GM23338 (cell line): ENCODE results near the gene CACNG1. TPM values are rescaled to one million over a fixed set of nuclear protein-coding genes. Genes with fewer than 3 reads are reported as not detected.

ENCODE experiments used
- ATAC-seq: fragments of 200-7000 bp; cut with Tn5 transposase; 3 replicates; pipeline ENCODE4 v1.9.1; 2020
- DNase-seq: peaks from one replicate; pipeline ENCODE4 v3.0.0-alpha.2; 2015; ENCODE audit warnings: low spot score
- H2AFZ ChIP-seq: fragments of 200-600 bp; sonication (generic); 2 replicates; pipeline ENCODE4 v1.8.0; 2016; ENCODE audit warnings: antibody characterized with exemption, mild to moderate bottlenecking, moderate library complexity
- H3F3A ChIP-seq: fragments of 200-600 bp; sonication (generic); replicated peaks from 2 replicates; pipeline ENCODE4 v1.8.0; 2017; ENCODE audit warnings: antibody characterized with exemption, mixed run types, low read depth
- H3K27ac ChIP-seq: fragments of 200-600 bp; sonication (generic); 2 replicates; pipeline ENCODE4 v1.6.1; 2016; ENCODE audit warnings: low read depth
- H3K27me3 ChIP-seq: fragments of 200-600 bp; sonication (generic); 2 replicates; pipeline ENCODE4 v1.8.0; 2016; ENCODE audit warnings: mild to moderate bottlenecking, mixed run types, moderate library complexity; ENCODE audit not compliant: insufficient read depth
- H3K36me3 ChIP-seq: fragments of 200-600 bp; sonication (generic); 2 replicates; pipeline ENCODE4 v1.8.0; 2016; ENCODE audit warnings: mild to moderate bottlenecking; ENCODE audit not compliant: insufficient read depth
- H3K4me1 ChIP-seq: fragments of 200-600 bp; sonication (generic); 2 replicates; pipeline ENCODE4 v1.8.0; 2016; ENCODE audit warnings: mild to moderate bottlenecking, moderate library complexity; ENCODE audit not compliant: insufficient read depth
- H3K4me2 ChIP-seq: fragments of 200-600 bp; sonication (generic); 2 replicates; pipeline ENCODE4 v1.7.1; 2017; ENCODE audit warnings: mixed run types
- H3K4me3 ChIP-seq: fragments of 200-600 bp; sonication (generic); 2 replicates; pipeline ENCODE4 v1.6.1; 2016; ENCODE audit warnings: mixed run types
- H3K79me2 ChIP-seq: fragments of 200-600 bp; sonication (generic); replicated peaks from 2 replicates; pipeline ENCODE4 v1.8.0; 2017; ENCODE audit warnings: mild to moderate bottlenecking; ENCODE audit not compliant: insufficient read depth
- H3K9me2 ChIP-seq: fragments of 200-600 bp; sonication (generic); 2 replicates; pipeline ENCODE4 v1.8.0; 2017; ENCODE audit not compliant: insufficient read depth
- H4K20me1 ChIP-seq: fragments of 200-600 bp; sonication (generic); replicated peaks from 2 replicates; pipeline ENCODE4 v1.8.0; 2017; ENCODE audit warnings: mild to moderate bottlenecking; ENCODE audit not compliant: insufficient read depth
- H3K27ac Mint-ChIP-seq: 2 replicates; pipeline ENCODE4 v1.8.0; 2020; ENCODE audit warnings: inconsistent platforms, mild to moderate bottlenecking, moderate library complexity, mixed read lengths
- H3K27me3 Mint-ChIP-seq: 3 replicates; pipeline ENCODE4 v1.8.0; 2022; ENCODE audit warnings: low read depth, mild to moderate bottlenecking, moderate library complexity, mixed read lengths, inconsistent platforms; ENCODE audit not compliant: insufficient read depth, poor library complexity
- H3K36me3 Mint-ChIP-seq: 3 replicates; pipeline ENCODE4 v1.8.0; 2021; ENCODE audit warnings: low read depth, mild to moderate bottlenecking, inconsistent platforms, moderate library complexity, mixed read lengths
- H3K4me1 Mint-ChIP-seq: 3 replicates; pipeline ENCODE4 v1.8.0; 2020; ENCODE audit warnings: mild to moderate bottlenecking, inconsistent platforms, mixed read lengths
- H3K4me3 Mint-ChIP-seq: 3 replicates; pipeline ENCODE4 v1.8.0; 2021; ENCODE audit warnings: moderate library complexity, mild to moderate bottlenecking, inconsistent platforms, mixed read lengths
- H3K9me3 Mint-ChIP-seq: 3 replicates; pipeline ENCODE4 v1.8.0; 2020; ENCODE audit warnings: moderate library complexity, mild to moderate bottlenecking, inconsistent platforms, mixed read lengths
- CREB1 ChIP-seq: fragments of 250-450 bp; sonication (Bioruptor Pico); IDR thresholded peaks from 2 replicates; pipeline ENCODE4 v1.5.0; 2020; ENCODE audit warnings: low read depth, mild to moderate bottlenecking, moderate library complexity
- EZH2phosphoT487 ChIP-seq: fragments of 200-600 bp; sonication (generic); IDR thresholded peaks from one replicate; pipeline ENCODE4 v1.8.1; 2018; ENCODE audit warnings: antibody characterized with exemption; ENCODE audit not compliant: unreplicated experiment
- JUNB ChIP-seq: IDR thresholded peaks from one replicate; pipeline ENCODE4 v1.6.1; 2016; ENCODE audit warnings: antibody characterized with exemption; ENCODE audit not compliant: unreplicated experiment
- NANOG ChIP-seq: IDR thresholded peaks from 2 replicates; pipeline ENCODE4 v1.6.1; 2016; ENCODE audit warnings: antibody characterized with exemption, borderline replicate concordance
- ZNF114 ChIP-seq: fragments of 250-450 bp; sonication (Bioruptor Pico); IDR thresholded peaks from 2 replicates; pipeline ENCODE4 v1.5.0; 2020; ENCODE audit warnings: mild to moderate bottlenecking, moderate library complexity
- ZNF331 ChIP-seq: fragments of 250-450 bp; sonication (Bioruptor Pico); IDR thresholded peaks from 2 replicates; pipeline ENCODE4 v1.5.0; 2020; ENCODE audit warnings: low read depth, mild to moderate bottlenecking, moderate library complexity
- polyA plus RNA-seq: library from polyadenylated mRNA; unstranded; fragments of >200 nt; fragmentation: Nextera tagmentation; extraction: Ambion mirVana; gene quantifications from 2 replicates; pipeline ENCODE4 v1.2.1, GENCODE V29; 2016
- total RNA-seq: library from RNA; depleted of rRNA; stranded (reverse); fragments of >200 nt; shearing (Covaris generic); gene quantifications from 2 replicates; pipeline ENCODE4 v1.2.3, GENCODE V29; 2014
- TF ChIP-seq, protein P1 (sequence below), 2 experiments: fragments of 200-600 bp in 1 of 2; sonication (generic) in 1 of 2; conservative IDR thresholded peaks; 2 replicates each; pipeline versions ENCODE4 v1.5.1 to v1.6.1; 2016 to 2017; ENCODE audit warnings: antibody characterized with exemption in 2 of 2, low read depth in 2 of 2, mild to moderate bottlenecking in 2 of 2, moderate library complexity in 1 of 2
- TF ChIP-seq, protein P2 (sequence below): IDR thresholded peaks from one replicate; pipeline ENCODE4 v1.6.1; 2018; ENCODE audit warnings: antibody characterized with exemption; ENCODE audit not compliant: unreplicated experiment
- TF ChIP-seq, protein P3 (sequence below): IDR thresholded peaks from 2 replicates; pipeline ENCODE4 v1.6.1; 2016; ENCODE audit warnings: antibody characterized with exemption

Gene CACNG1
- total and polyA plus RNA-seq, 2 experiments from 2014 or later = not detected

DNA sequence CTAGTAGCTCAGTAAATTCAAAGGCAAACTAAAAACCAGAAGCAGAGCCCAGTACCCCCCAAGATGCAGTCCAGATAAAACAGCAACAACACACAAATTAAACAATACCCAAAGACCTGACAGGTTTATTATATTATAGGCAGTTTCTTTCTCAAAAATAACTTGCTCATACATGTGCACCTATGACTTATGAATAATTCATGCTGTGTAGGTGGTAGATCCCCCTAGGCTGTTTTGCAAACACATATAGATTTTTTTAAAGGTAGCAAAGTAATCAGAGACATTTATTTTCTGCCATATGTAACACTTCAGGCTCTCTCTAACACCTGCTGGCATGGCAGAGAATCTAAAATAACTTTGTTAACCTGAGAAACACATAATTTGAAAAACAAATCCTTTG lies 27.2 kb downstream of the CACNG1 start:
- H3K4me1 ChIP-seq = no peaks in the 10 kb centered on the region
- H3K36me3 ChIP-seq = no peaks in the 10 kb centered on the region
- H2AFZ ChIP-seq = no peak overlapping the region
- H3K4me1 Mint-ChIP-seq = no peaks in the 10 kb centered on the region
- TF ChIP-seq ZNF114 (CRISPR knock-in tag) = no peak
- 0 out of 2 replicates have a peak, but pooled peaks have one; percentile 47 for TF ChIP-seq ZNF331
- TF ChIP-seq JUNB = no peak
- TF ChIP-seq, protein P1, sequence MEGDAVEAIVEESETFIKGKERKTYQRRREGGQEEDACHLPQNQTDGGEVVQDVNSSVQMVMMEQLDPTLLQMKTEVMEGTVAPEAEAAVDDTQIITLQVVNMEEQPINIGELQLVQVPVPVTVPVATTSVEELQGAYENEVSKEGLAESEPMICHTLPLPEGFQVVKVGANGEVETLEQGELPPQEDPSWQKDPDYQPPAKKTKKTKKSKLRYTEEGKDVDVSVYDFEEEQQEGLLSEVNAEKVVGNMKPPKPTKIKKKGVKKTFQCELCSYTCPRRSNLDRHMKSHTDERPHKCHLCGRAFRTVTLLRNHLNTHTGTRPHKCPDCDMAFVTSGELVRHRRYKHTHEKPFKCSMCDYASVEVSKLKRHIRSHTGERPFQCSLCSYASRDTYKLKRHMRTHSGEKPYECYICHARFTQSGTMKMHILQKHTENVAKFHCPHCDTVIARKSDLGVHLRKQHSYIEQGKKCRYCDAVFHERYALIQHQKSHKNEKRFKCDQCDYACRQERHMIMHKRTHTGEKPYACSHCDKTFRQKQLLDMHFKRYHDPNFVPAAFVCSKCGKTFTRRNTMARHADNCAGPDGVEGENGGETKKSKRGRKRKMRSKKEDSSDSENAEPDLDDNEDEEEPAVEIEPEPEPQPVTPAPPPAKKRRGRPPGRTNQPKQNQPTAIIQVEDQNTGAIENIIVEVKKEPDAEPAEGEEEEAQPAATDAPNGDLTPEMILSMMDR (conservative IDR thresholded peaks at IDR 0.05; ENCODE audit: low read depth in 2 of 2) = no peak
- no peak overlapping the region for H3K27ac ChIP-seq
- DNase-seq (no peak), ATAC-seq (no peak)
- H3K9me3 Mint-ChIP-seq = no peaks in the 10 kb centered on the region
- H3K79me2 ChIP-seq = no peaks in the 10 kb centered on the region
- no peaks in the 10 kb centered on the region for H3K27me3 ChIP-seq
- H3K9me2 ChIP-seq = no peaks in the 10 kb centered on the region
- H3K27me3 Mint-ChIP-seq = peaks cover 5% of the 10 kb centered on the region
- no peak overlapping the region for H3K27ac Mint-ChIP-seq
- no peak overlapping the region for H3K4me3 Mint-ChIP-seq
- no peak overlapping the region for H3K4me3 ChIP-seq
- H3F3A ChIP-seq = no peaks in the 10 kb centered on the region
- no peaks in the 10 kb centered on the region for H4K20me1 ChIP-seq
- no peak overlapping the region for H3K4me2 ChIP-seq
- no peaks in the 10 kb centered on the region for H3K36me3 Mint-ChIP-seq

DNA sequence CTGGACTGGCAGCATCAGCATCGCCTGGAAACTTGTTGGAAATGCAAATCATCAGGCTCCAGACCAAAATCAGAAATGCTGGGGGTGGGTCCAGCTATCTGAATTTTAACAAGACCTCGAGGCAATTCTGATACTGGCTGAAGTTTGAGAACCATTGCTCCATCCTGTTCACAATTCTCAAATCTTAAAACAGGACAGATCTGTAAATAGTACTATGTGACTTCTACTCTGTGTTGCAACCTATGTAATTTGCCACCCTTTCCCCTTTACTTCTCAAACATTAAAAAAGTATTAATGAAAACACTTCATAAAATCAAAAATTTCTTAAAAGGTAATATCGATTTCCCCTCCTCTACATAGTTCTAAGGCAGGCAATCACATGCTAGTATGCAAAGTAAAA lies 28.5 kb downstream of the CACNG1 start:
- no peak overlapping the region for H3K4me2 ChIP-seq
- no peaks in the 10 kb centered on the region for H4K20me1 ChIP-seq
- H3K79me2 ChIP-seq = no peaks in the 10 kb centered on the region
- no peaks in the 10 kb centered on the region for H3K27me3 ChIP-seq
- no peak overlapping the region for H3K27ac Mint-ChIP-seq
- H3K4me1 ChIP-seq = no peaks in the 10 kb centered on the region
- no peaks in the 10 kb centered on the region for H3K4me1 Mint-ChIP-seq
- no peaks in the 10 kb centered on the region for H3K36me3 ChIP-seq
- H3K27me3 Mint-ChIP-seq = peaks cover 3% of the 10 kb centered on the region
- H3F3A ChIP-seq = no peaks in the 10 kb centered on the region
- H3K9me2 ChIP-seq = no peaks in the 10 kb centered on the region
- no peak overlapping the region for H2AFZ ChIP-seq
- no peak overlapping the region for H3K27ac ChIP-seq
- DNase-seq (no peak), ATAC-seq (no peak)
- H3K4me3 ChIP-seq = no peak overlapping the region
- no peak overlapping the region for H3K4me3 Mint-ChIP-seq
- H3K9me3 Mint-ChIP-seq = no peaks in the 10 kb centered on the region
- H3K36me3 Mint-ChIP-seq = no peaks in the 10 kb centered on the region
- TF ChIP-seq, protein P2, sequence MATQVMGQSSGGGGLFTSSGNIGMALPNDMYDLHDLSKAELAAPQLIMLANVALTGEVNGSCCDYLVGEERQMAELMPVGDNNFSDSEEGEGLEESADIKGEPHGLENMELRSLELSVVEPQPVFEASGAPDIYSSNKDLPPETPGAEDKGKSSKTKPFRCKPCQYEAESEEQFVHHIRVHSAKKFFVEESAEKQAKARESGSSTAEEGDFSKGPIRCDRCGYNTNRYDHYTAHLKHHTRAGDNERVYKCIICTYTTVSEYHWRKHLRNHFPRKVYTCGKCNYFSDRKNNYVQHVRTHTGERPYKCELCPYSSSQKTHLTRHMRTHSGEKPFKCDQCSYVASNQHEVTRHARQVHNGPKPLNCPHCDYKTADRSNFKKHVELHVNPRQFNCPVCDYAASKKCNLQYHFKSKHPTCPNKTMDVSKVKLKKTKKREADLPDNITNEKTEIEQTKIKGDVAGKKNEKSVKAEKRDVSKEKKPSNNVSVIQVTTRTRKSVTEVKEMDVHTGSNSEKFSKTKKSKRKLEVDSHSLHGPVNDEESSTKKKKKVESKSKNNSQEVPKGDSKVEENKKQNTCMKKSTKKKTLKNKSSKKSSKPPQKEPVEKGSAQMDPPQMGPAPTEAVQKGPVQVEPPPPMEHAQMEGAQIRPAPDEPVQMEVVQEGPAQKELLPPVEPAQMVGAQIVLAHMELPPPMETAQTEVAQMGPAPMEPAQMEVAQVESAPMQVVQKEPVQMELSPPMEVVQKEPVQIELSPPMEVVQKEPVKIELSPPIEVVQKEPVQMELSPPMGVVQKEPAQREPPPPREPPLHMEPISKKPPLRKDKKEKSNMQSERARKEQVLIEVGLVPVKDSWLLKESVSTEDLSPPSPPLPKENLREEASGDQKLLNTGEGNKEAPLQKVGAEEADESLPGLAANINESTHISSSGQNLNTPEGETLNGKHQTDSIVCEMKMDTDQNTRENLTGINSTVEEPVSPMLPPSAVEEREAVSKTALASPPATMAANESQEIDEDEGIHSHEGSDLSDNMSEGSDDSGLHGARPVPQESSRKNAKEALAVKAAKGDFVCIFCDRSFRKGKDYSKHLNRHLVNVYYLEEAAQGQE = no peak
- TF ChIP-seq ZNF114 (CRISPR knock-in tag) = no peak
- no peak for TF ChIP-seq EZH2phosphoT487
- TF ChIP-seq JUNB = no peak
- no peak for TF ChIP-seq CREB1 (CRISPR knock-in tag)
- TF ChIP-seq, protein P3, sequence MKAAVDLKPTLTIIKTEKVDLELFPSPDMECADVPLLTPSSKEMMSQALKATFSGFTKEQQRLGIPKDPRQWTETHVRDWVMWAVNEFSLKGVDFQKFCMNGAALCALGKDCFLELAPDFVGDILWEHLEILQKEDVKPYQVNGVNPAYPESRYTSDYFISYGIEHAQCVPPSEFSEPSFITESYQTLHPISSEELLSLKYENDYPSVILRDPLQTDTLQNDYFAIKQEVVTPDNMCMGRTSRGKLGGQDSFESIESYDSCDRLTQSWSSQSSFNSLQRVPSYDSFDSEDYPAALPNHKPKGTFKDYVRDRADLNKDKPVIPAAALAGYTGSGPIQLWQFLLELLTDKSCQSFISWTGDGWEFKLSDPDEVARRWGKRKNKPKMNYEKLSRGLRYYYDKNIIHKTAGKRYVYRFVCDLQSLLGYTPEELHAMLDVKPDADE = no peak
- no peak for TF ChIP-seq NANOG
- TF ChIP-seq, protein P1 (conservative IDR thresholded peaks at IDR 0.05; ENCODE audit: low read depth in 2 of 2) = no peak
- TF ChIP-seq ZNF331 = no peak
